HepG2 (cell line): ENCODE results near the gene LITAFD. TPM values are rescaled to one million over a fixed set of nuclear protein-coding genes. Genes with fewer than 3 reads are reported as not detected.

ENCODE experiments used
- GPN1 ChIP-seq: sonication (generic); formaldehyde crosslinking; IDR thresholded peaks from 2 replicates; pipeline ENCODE4 v1.5.1; 2020; ENCODE audit warnings: missing genetic modification reagents, borderline replicate concordance
- MAFK ChIP-seq, 2 experiments: IDR thresholded peaks in 1 of 2; conservative IDR thresholded peaks in 1 of 2; 2 replicates each; pipeline ENCODE4 v1.6.1; 2011; ENCODE audit warnings: improper control_type of control experiment in 2 of 2, low read length in 2 of 2
- NCOA2 ChIP-seq: sonication (generic); formaldehyde crosslinking; IDR thresholded peaks from 2 replicates; pipeline ENCODE4 v1.8.0; 2022; ENCODE audit warnings: inconsistent platforms
- PRPF4 ChIP-seq: fragments of 200-400 bp; formaldehyde crosslinking; IDR thresholded peaks from 2 replicates; pipeline ENCODE4 v1.6.1; 2016; ENCODE audit warnings: low read length, low read depth; ENCODE audit not compliant: poor library complexity, severe bottlenecking
- PTBP1 ChIP-seq: fragments of 200-400 bp; formaldehyde crosslinking; IDR thresholded peaks from 2 replicates; pipeline ENCODE4 v1.6.1; 2018; ENCODE audit warnings: low read length, low read depth; ENCODE audit not compliant: poor library complexity, severe bottlenecking
- TOPORS ChIP-seq: sonication (generic); formaldehyde crosslinking; IDR thresholded peaks from 2 replicates; pipeline ENCODE4 v1.8.0; 2023; ENCODE audit warnings: mild to moderate bottlenecking, missing genetic modification reagents
- ZKSCAN8 ChIP-seq: IDR thresholded peaks from 2 replicates; pipeline ENCODE4 v1.6.1; 2016; ENCODE audit warnings: borderline replicate concordance, missing genetic modification reagents, missing compliant biosample characterization
- ZNF589 ChIP-seq: sonication (generic); formaldehyde crosslinking; conservative IDR thresholded peaks from 2 replicates; pipeline ENCODE4 v1.8.0; 2022; ENCODE audit warnings: mild to moderate bottlenecking, moderate library complexity, missing genetic modification reagents
- ZNF644 ChIP-seq: IDR thresholded peaks from 2 replicates; pipeline ENCODE4 v1.6.1; 2016; ENCODE audit warnings: low read depth
- ZSCAN22 ChIP-seq: sonication (generic); formaldehyde crosslinking; IDR thresholded peaks from 2 replicates; pipeline ENCODE4 v1.4.0; 2020; ENCODE audit warnings: mild to moderate bottlenecking, missing genetic modification reagents
- polyA plus RNA-seq, 8 experiments: library from polyadenylated mRNA; depleted of rRNA in 3 of 8; stranded (reverse) in 7 of 8; unstranded in 1 of 8; fragments of >200 nt; fragmentation: Illumina TruSeq in 4 of 8; extraction: Trizol in 4 of 8; gene quantifications; 2 replicates each; pipeline versions ENCODE4 v1.2.1 to v1.2.3, GENCODE V29; 2011 to 2016; ENCODE audit warnings: low read depth in 4 of 8, missing spikeins in 1 of 8, mixed read lengths in 1 of 8; ENCODE audit not compliant: insufficient read depth in 1 of 8
- total RNA-seq, 5 experiments: library from RNA; depleted of rRNA; stranded (reverse); fragments of >200 nt; fragmentation: Illumina TruSeq; extraction: Trizol; gene quantifications; 2 replicates each; pipeline ENCODE4 v1.2.3, GENCODE V29; 2016; ENCODE audit warnings: low read depth in 1 of 5
- TF ChIP-seq, protein P1 (sequence below): fragments of 450-650 bp; IDR thresholded peaks from 2 replicates; pipeline ENCODE4 v1.6.1; 2017; ENCODE audit warnings: mild to moderate bottlenecking
- TF ChIP-seq, protein P2 (sequence below): IDR thresholded peaks from 2 replicates; pipeline ENCODE4 v1.6.1; 2012; ENCODE audit warnings: low read depth, low read length, improper control_type of control experiment
- TF ChIP-seq, protein P3 (sequence below): IDR thresholded peaks from 2 replicates; pipeline ENCODE4 v1.6.1; 2016; ENCODE audit warnings: low read depth, borderline replicate concordance
- TF ChIP-seq, protein P4 (sequence below): sonication (generic); formaldehyde crosslinking; conservative IDR thresholded peaks from 2 replicates; pipeline ENCODE4 v1.8.0; 2022; ENCODE audit warnings: mild to moderate bottlenecking, moderate library complexity, missing genetic modification reagents
- TF ChIP-seq, protein P5 (sequence below): sonication (generic); formaldehyde crosslinking; IDR thresholded peaks from 2 replicates; pipeline ENCODE4 v1.5.0; 2020; ENCODE audit warnings: mild to moderate bottlenecking, missing genetic modification reagents
- TF ChIP-seq, protein P6 (sequence below): IDR thresholded peaks from 2 replicates; pipeline ENCODE4 v1.6.1; 2012; ENCODE audit warnings: inconsistent platforms

Gene LITAFD
- total and polyA plus RNA-seq, 2 of the 13 experiments (the other 11 are each of a cell fraction or from before 2014, with no cell fraction given): not detected

DNA sequence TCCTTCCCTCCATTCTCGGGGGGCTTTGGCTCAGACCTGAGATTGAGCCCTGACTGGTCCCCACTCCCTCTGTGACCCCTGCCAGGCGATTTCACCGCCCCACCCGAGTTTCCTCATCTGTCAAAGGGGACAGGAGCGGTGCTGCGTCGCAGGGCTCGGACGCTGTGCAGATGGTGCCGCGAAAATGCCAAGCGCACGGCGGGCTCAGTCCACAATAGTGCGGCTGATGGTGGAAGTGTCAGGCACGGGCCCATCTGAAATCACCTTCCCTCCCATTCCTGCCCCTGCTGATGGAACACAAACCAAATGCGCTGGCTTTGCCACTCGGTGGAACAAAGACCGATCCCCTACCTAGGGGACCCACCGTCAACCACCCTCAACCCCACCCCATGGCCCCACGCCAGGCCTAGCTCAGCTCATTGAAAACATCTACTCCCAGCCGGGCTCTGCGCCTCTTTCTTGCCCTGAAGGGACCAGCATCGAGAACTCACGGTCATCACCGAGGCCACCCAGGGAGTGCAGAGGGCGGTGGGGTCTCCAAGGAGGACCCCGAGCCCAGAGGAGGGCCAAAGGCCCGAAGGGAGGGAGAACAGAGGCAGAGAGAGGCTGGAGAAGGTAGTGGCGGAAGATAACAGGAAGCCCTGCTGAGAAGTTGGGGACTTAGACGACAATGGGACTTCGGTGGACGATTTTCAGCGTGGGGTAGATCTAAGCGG, 14.8 kb upstream of the LITAFD start (continued):
- TF ChIP-seq ZNF589 (CRISPR knock-in tag) (peak; percentile 79), PRPF4 (no peak), PTBP1 (peak; percentile 80), ZKSCAN8 (CRISPR knock-in tag) (no peak), NCOA2 (CRISPR knock-in tag) (no peak), ZNF644 (CRISPR knock-in tag) (0 out of 2 replicates have a peak, but pooled peaks have one; percentile 28), MAFK (conservative IDR thresholded peaks at IDR 0.05 in 1 of 2, IDR thresholded peaks at IDR 0.05 in 1 of 2; ENCODE audit: low read length in 2 of 2) (no peak), ZSCAN22 (CRISPR knock-in tag) (no peak; the same call in 1 of the 2 replicates), TOPORS (CRISPR knock-in tag) (no peak), GPN1 (peak; percentile 17; the same call in 1 of the 2 replicates)
- TF ChIP-seq, protein P1, sequence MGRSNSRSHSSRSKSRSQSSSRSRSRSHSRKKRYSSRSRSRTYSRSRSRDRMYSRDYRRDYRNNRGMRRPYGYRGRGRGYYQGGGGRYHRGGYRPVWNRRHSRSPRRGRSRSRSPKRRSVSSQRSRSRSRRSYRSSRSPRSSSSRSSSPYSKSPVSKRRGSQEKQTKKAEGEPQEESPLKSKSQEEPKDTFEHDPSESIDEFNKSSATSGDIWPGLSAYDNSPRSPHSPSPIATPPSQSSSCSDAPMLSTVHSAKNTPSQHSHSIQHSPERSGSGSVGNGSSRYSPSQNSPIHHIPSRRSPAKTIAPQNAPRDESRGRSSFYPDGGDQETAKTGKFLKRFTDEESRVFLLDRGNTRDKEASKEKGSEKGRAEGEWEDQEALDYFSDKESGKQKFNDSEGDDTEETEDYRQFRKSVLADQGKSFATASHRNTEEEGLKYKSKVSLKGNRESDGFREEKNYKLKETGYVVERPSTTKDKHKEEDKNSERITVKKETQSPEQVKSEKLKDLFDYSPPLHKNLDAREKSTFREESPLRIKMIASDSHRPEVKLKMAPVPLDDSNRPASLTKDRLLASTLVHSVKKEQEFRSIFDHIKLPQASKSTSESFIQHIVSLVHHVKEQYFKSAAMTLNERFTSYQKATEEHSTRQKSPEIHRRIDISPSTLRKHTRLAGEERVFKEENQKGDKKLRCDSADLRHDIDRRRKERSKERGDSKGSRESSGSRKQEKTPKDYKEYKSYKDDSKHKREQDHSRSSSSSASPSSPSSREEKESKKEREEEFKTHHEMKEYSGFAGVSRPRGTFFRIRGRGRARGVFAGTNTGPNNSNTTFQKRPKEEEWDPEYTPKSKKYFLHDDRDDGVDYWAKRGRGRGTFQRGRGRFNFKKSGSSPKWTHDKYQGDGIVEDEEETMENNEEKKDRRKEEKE: no peak
- TF ChIP-seq, protein P2, sequence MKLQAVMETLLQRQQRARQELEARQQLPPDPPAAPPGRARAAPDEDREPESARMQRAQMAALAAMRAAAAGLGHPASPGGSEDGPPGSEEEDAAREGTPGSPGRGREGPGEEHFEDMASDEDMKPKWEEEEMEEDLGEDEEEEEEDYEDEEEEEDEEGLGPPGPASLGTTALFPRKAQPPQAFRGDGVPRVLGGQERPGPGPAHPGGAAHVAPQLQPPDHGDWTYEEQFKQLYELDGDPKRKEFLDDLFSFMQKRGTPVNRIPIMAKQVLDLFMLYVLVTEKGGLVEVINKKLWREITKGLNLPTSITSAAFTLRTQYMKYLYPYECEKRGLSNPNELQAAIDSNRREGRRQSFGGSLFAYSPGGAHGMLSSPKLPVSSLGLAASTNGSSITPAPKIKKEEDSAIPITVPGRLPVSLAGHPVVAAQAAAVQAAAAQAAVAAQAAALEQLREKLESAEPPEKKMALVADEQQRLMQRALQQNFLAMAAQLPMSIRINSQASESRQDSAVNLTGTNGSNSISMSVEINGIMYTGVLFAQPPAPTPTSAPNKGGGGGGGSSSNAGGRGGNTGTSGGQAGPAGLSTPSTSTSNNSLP: no peak
- TF ChIP-seq, protein P3, sequence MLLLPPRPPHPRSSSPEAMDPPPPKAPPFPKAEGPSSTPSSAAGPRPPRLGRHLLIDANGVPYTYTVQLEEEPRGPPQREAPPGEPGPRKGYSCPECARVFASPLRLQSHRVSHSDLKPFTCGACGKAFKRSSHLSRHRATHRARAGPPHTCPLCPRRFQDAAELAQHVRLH (CRISPR knock-in tag): no peak
- TF ChIP-seq, protein P4, sequence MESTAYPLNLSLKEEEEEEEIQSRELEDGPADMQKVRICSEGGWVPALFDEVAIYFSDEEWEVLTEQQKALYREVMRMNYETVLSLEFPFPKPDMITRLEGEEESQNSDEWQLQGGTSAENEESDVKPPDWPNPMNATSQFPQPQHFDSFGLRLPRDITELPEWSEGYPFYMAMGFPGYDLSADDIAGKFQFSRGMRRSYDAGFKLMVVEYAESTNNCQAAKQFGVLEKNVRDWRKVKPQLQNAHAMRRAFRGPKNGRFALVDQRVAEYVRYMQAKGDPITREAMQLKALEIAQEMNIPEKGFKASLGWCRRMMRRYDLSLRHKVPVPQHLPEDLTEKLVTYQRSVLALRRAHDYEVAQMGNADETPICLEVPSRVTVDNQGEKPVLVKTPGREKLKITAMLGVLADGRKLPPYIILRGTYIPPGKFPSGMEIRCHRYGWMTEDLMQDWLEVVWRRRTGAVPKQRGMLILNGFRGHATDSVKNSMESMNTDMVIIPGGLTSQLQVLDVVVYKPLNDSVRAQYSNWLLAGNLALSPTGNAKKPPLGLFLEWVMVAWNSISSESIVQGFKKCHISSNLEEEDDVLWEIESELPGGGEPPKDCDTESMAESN (CRISPR knock-in tag): no peak; the same call in 1 of the 2 replicates
- TF ChIP-seq, protein P5, sequence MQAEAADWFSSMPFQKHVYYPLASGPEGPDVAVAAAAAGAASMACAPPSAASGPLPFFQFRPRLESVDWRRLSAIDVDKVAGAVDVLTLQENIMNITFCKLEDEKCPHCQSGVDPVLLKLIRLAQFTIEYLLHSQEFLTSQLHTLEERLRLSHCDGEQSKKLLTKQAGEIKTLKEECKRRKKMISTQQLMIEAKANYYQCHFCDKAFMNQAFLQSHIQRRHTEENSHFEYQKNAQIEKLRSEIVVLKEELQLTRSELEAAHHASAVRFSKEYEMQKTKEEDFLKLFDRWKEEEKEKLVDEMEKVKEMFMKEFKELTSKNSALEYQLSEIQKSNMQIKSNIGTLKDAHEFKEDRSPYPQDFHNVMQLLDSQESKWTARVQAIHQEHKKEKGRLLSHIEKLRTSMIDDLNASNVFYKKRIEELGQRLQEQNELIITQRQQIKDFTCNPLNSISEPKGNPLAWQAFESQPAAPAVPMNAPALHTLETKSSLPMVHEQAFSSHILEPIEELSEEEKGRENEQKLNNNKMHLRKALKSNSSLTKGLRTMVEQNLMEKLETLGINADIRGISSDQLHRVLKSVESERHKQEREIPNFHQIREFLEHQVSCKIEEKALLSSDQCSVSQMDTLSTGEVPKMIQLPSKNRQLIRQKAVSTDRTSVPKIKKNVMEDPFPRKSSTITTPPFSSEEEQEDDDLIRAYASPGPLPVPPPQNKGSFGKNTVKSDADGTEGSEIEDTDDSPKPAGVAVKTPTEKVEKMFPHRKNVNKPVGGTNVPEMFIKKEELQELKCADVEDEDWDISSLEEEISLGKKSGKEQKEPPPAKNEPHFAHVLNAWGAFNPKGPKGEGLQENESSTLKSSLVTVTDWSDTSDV: 0 out of 2 replicates have a peak, but pooled peaks have one; percentile 13
- TF ChIP-seq, protein P6, sequence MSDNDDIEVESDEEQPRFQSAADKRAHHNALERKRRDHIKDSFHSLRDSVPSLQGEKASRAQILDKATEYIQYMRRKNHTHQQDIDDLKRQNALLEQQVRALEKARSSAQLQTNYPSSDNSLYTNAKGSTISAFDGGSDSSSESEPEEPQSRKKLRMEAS: no peak
